Stimulated activated CD4-positive, alpha-beta T cell treated with anti-CD3 and anti-CD28 coated beads, TNF-alpha, amount 100 ng/mL, for 48 hours (primary cell): ENCODE data around the gene SGIP1.

ENCODE experiments used
- DNase-seq, 3 donors: peaks; one replicate each; pipeline ENCODE4 v3.0.0-alpha.2; 2020; ENCODE audit warnings: low read depth in 3 of 3

SGIP1 gene

GRCh38 chr1:66523562-66523961 lies 10.4 kb upstream of the SGIP1 start:
- DNase-seq, result no peak

GRCh38 chr1:66525086-66525485 lies 8.9 kb upstream of the SGIP1 start:
- no peak for DNase-seq

- no peak for DNase-seq
Observed at GRCh38 chr1:66526036-66526435, 7.9 kb upstream of the SGIP1 start.

- DNase-seq, result no peak
Observed at GRCh38 chr1:66526991-66527390, 7.0 kb upstream of the SGIP1 start.

GRCh38 chr1:66527686-66528085 lies 6.3 kb upstream of the SGIP1 start:
- DNase-seq, result no peak

GRCh38 chr1:66528580-66528979 lies 5.4 kb upstream of the SGIP1 start:
- DNase-seq, result no peak

GRCh38 chr1:66532214-66532613 lies 1.7 kb upstream of the SGIP1 start:
- no peak for DNase-seq

- peak in 1 of 3 donors; percentile 11 for DNase-seq
Observed at GRCh38 chr1:66532798-66533783, 862 bp upstream of the SGIP1 start.

- DNase-seq, result no peak
Observed at GRCh38 chr1:66535061-66535460, 1.1 kb downstream of the SGIP1 start.

GRCh38 chr1:66535853-66536252 lies 1.9 kb downstream of the SGIP1 start:
- no peak for DNase-seq

- DNase-seq, result no peak
Observed at GRCh38 chr1:66537718-66538117, 3.8 kb downstream of the SGIP1 start.

GRCh38 chr1:66539491-66539890 lies 5.5 kb downstream of the SGIP1 start:
- no peak for DNase-seq

- DNase-seq, result no peak
Observed at GRCh38 chr1:66540434-66541032, 6.6 kb downstream of the SGIP1 start.

- no peak for DNase-seq
Observed at GRCh38 chr1:66542314-66542713, 8.4 kb downstream of the SGIP1 start.

- DNase-seq, result no peak
Observed at GRCh38 chr1:66542811-66543767, 9.1 kb downstream of the SGIP1 start.

GRCh38 chr1:66546047-66546810 lies 12.3 kb downstream of the SGIP1 start:
- DNase-seq, result no peak

GRCh38 chr1:66549017-66549416 lies 15.1 kb downstream of the SGIP1 start:
- DNase-seq, result no peak

- DNase-seq, result no peak
Observed at GRCh38 chr1:66550243-66550642, 16.3 kb downstream of the SGIP1 start.

- DNase-seq, result no peak
Observed at GRCh38 chr1:66552287-66552686, 18.3 kb downstream of the SGIP1 start.

GRCh38 chr1:66552829-66553228 lies 18.9 kb downstream of the SGIP1 start:
- no peak for DNase-seq

- DNase-seq, result no peak
Observed at GRCh38 chr1:66553846-66554245, 19.9 kb downstream of the SGIP1 start.
